Gastroesophageal sphincter (tissue), 4 donors: ENCODE measurements around the gene DYRK1A. TPM values are rescaled to one million over a fixed set of nuclear protein-coding genes. Genes with fewer than 3 reads are reported as not detected.

ENCODE experiments used
- ATAC-seq: fragments of 150-250 bp; one replicate; pipeline ENCODE4 v1.9.1; 2016; ENCODE audit warnings: mild to moderate bottlenecking, moderate library complexity
- H3K27ac ChIP-seq, 4 donors: fragments of 200-600 bp; sonication (generic) in 3 of 4; 1 replicate in 3 of 4; 2 replicates in 1 of 4; pipeline ENCODE4 v1.5.1; 2016 to 2019
- H3K27me3 ChIP-seq: fragments of 200-600 bp; sonication (generic); one replicate; pipeline ENCODE4 v1.5.1; 2019
- H3K36me3 ChIP-seq, 2 donors: fragments of 200-600 bp; sonication (generic); one replicate each; pipeline ENCODE4 v1.5.1; 2019; ENCODE audit warnings: control low read depth in 1 of 2
- H3K4me1 ChIP-seq, 3 donors: fragments of 200-600 bp; sonication (generic); 1 replicate in 2 of 3; 2 replicates in 1 of 3; pipeline ENCODE4 v1.5.1; 2016 to 2019; ENCODE audit warnings: control low read depth in 2 of 3
- H3K4me3 ChIP-seq, 2 donors: fragments of 200-600 bp; sonication (generic); one replicate each; pipeline ENCODE4 v1.5.1; 2019; ENCODE audit warnings: mild to moderate bottlenecking in 1 of 2, moderate library complexity in 1 of 2
- H3K9me3 ChIP-seq, 3 donors: fragments of 200-600 bp; sonication (generic); one replicate each; pipeline ENCODE4 v1.5.1; 2017 to 2019; ENCODE audit warnings: control low read depth in 2 of 3
- EP300 ChIP-seq: sonication (generic); formaldehyde crosslinking; IDR thresholded peaks from one replicate; pipeline ENCODE4 v1.6.1; 2017; ENCODE audit warnings: antibody characterized with exemption, mild to moderate bottlenecking
- POLR2A ChIP-seq, 2 donors: fragments of 450-650 bp; IDR thresholded peaks; one replicate each; pipeline ENCODE4 v1.6.1; 2017; ENCODE audit warnings: antibody characterized with exemption in 2 of 2, mild to moderate bottlenecking in 2 of 2, moderate library complexity in 1 of 2
- POLR2AphosphoS5 ChIP-seq: sonication (generic); formaldehyde crosslinking; IDR thresholded peaks from one replicate; pipeline ENCODE4 v1.6.1; 2017; ENCODE audit warnings: antibody characterized with exemption
- WGBS, 2 donors: methylation state at CpG; one replicate each; pipeline ENCODE4 v1.1.5; 2018; ENCODE audit warnings: low coverage in 1 of 2; 5-methylcytosine and 5-hydroxymethylcytosine counted together
- total RNA-seq, 4 donors: library from RNA; depleted of rRNA; stranded (reverse); fragments of >200 nt; gene quantifications; one replicate each; pipeline ENCODE4 v1.1.0, GENCODE V29; 2016
- TF ChIP-seq, protein P1 (sequence below), 4 experiments: fragments of 200-600 bp in 2 of 4; fragments of 450-650 bp in 2 of 4; sonication (generic) in 1 of 4; IDR thresholded peaks; one replicate each; pipeline ENCODE4 v1.5.1; 2017 to 2019; ENCODE audit warnings: antibody characterized with exemption in 4 of 4, mild to moderate bottlenecking in 2 of 4, moderate library complexity in 2 of 4

DYRK1A gene
- total RNA-seq, 4 donors from 2014 or later = 85.1 to 102 (median 94.0) TPM

- H3K36me3 ChIP-seq = peaks cover 0 to 56% of the 10 kb centered on the region in 2 donors
- ATAC-seq = no peak
- no peaks in the 10 kb centered on the region for H3K27me3 ChIP-seq
- H3K27ac ChIP-seq = no peak overlapping the region
- H3K9me3 ChIP-seq = peaks cover 0 to 12% (median 0%) of the 10 kb centered on the region in 3 donors
- H3K4me3 ChIP-seq = no peak overlapping the region
- no peak for TF ChIP-seq POLR2A (IDR thresholded peaks at IDR 0.05)
- no peak for TF ChIP-seq EP300
- WGBS, 2 donors = 97 to 100% methylated on average over 2 to 3 of the region's 3 CpGs
- H3K4me1 ChIP-seq = no peaks in the 10 kb centered on the region
Observed at GRCh38 chr21:37502947-37503346, 136.4 kb downstream of the DYRK1A start.

DNA sequence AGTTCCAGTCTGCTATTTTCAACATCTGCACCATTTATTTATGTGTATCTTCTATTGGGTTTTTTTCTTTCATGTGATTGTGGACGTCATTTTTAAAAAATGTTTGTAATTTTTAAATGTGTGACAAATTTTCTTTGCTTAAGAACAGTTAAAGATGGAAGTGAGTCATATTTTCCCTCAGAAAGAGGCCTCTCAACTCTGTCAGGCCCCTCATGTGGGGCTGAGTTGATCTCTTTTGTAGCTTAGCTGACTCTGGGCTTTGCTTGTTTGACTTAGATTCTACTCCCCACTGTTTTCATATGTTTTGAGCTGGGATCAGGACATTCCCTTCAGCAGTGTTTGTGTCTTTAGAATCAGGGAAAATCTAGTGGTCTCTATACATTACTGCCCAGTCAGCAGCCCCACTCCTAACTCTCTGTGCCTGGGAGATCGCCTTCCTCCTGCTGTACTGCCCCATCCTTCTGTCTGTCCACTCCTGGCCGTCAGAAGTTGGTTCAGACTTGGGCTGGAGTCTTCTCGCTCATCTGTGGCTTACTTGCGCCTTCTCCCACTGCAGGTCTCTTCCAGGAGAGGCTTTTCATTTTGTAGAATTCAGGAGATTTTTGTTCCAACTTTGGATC, 137.4 kb downstream of the DYRK1A start:
- H3K9me3 ChIP-seq = peaks cover 0 to 12% (median 0%) of the 10 kb centered on the region in 3 donors
- WGBS, 2 donors = 79 to 84% methylated on average over 2 to 5 of the region's 5 CpGs
- H3K27me3 ChIP-seq = no peaks in the 10 kb centered on the region
- ATAC-seq = no peak
- H3K4me3 ChIP-seq = no peak overlapping the region
- H3K27ac ChIP-seq = no peak overlapping the region
- TF ChIP-seq POLR2AphosphoS5 (no peak), POLR2A (IDR thresholded peaks at IDR 0.05) (no peak), EP300 (no peak)
- TF ChIP-seq, protein P1, sequence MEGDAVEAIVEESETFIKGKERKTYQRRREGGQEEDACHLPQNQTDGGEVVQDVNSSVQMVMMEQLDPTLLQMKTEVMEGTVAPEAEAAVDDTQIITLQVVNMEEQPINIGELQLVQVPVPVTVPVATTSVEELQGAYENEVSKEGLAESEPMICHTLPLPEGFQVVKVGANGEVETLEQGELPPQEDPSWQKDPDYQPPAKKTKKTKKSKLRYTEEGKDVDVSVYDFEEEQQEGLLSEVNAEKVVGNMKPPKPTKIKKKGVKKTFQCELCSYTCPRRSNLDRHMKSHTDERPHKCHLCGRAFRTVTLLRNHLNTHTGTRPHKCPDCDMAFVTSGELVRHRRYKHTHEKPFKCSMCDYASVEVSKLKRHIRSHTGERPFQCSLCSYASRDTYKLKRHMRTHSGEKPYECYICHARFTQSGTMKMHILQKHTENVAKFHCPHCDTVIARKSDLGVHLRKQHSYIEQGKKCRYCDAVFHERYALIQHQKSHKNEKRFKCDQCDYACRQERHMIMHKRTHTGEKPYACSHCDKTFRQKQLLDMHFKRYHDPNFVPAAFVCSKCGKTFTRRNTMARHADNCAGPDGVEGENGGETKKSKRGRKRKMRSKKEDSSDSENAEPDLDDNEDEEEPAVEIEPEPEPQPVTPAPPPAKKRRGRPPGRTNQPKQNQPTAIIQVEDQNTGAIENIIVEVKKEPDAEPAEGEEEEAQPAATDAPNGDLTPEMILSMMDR (IDR thresholded peaks at IDR 0.05) = no peak
- peaks cover 0 to 66% of the 10 kb centered on the region in 2 donors for H3K36me3 ChIP-seq
- no peaks in the 10 kb centered on the region for H3K4me1 ChIP-seq

DNA sequence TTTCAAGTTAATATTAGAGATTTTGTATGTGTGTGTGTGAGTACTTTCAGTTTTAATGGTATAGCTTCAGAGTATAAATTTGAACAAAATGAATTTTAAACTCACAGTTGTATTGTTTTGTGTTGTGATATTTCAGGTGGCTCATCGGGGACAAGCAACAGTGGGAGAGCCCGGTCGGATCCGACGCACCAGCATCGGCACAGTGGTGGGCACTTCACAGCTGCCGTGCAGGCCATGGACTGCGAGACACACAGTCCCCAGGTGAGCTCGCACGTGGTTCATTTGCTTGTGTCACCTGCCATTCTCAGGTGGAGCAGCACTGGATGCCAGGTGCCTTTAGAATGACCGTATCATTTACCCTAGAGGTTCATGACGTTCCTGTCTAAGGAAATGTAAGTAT, 139.4 kb downstream of the DYRK1A start:
- no peak overlapping the region for H3K27ac ChIP-seq
- peaks cover 3 to 80% of the 10 kb centered on the region in 2 donors for H3K36me3 ChIP-seq
- H3K4me3 ChIP-seq = no peak overlapping the region
- 82 to 97% methylated on average over 3 to 9 of the region's 12 CpGs for WGBS, 2 donors
- ATAC-seq = no peak
- TF ChIP-seq POLR2AphosphoS5 = no peak
- no peaks in the 10 kb centered on the region for H3K27me3 ChIP-seq
- no peaks in the 10 kb centered on the region for H3K4me1 ChIP-seq
- peaks cover 0 to 12% (median 0%) of the 10 kb centered on the region in 3 donors for H3K9me3 ChIP-seq

GRCh38 chr21:37507716-37508115, 141.1 kb downstream of the DYRK1A start:
- 91% methylated on average over 1 to 3 of the region's 3 CpGs for WGBS, 2 donors
- H3K27ac ChIP-seq = no peak overlapping the region
- H3K9me3 ChIP-seq = peaks cover 0 to 9% (median 0%) of the 10 kb centered on the region in 3 donors
- H3K4me3 ChIP-seq = no peak overlapping the region
- no peak for ATAC-seq
- TF ChIP-seq POLR2AphosphoS5 (no peak), POLR2A (IDR thresholded peaks at IDR 0.05) (no peak), EP300 (no peak)
- TF ChIP-seq, protein P1 (IDR thresholded peaks at IDR 0.05) = no peak
- H3K36me3 ChIP-seq = peaks cover 11 to 98% of the 10 kb centered on the region in 2 donors
- no peaks in the 10 kb centered on the region for H3K4me1 ChIP-seq
- no peaks in the 10 kb centered on the region for H3K27me3 ChIP-seq

DNA sequence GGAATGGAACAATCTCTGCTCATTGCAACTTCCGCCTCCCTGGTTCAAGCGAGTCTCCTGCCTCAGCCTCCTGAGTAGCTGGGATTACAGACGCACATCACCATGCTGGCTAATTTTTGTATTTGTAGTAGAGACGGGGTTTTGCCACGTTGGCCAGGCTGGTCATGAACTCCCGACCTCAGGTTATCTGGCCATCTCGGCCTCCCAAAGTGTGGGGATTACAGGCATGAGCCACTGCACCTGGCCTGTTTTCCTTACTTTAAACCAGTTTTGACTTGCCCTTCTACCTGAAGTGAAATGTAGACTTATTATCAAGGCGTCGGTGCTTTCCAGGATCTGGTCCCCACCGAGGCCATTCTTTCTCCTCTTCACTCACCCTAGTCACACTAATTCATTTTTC, 141.8 kb downstream of the DYRK1A start:
- WGBS, 2 donors = 87 to 96% methylated on average over 5 to 10 of the region's 10 CpGs
- no peak for ATAC-seq
- Histone ChIP-seq H3K27ac (no peak overlapping the region), H3K9me3 (peaks cover 0 to 2% (median 0%) of the 10 kb centered on the region in 3 donors), H3K27me3 (no peaks in the 10 kb centered on the region), H3K36me3 (peaks cover 11 to 99% of the 10 kb centered on the region in 2 donors), H3K4me1 (no peaks in the 10 kb centered on the region), H3K4me3 (no peak overlapping the region)
- TF ChIP-seq EP300 = no peak
- TF ChIP-seq POLR2AphosphoS5 = no peak
- no peak for TF ChIP-seq POLR2A (IDR thresholded peaks at IDR 0.05)
- TF ChIP-seq, protein P1 (IDR thresholded peaks at IDR 0.05) = no peak

DNA sequence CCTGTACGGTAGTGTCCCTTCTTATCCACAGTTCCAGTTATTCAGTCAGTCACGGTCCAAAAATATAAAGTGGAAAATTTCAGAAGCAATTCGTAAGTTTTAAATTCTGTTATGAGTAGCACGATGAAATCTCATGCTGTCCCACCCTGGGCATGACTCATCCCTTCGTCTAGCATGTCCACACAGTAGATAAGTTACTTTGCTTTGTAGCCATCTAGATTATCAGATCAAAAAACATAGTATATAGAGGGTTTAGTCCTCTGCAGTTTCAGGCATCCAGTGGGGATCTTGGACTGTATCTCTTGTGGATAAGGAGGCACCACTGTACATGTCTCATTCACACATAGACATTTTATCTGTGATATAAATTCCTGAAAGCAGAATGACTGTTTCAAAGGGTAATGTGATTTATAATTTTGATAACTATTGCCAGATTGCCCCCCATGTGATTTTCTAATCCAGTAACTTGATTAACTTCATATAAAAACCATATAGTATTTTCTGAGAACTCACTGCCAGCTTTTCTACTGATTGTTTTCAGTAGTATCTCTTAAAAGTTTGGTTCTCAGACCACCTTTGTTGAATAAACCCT, 143.3 kb downstream of the DYRK1A start:
- TF ChIP-seq EP300 (no peak), POLR2AphosphoS5 (no peak), POLR2A (IDR thresholded peaks at IDR 0.05) (no peak)
- TF ChIP-seq, protein P1 (IDR thresholded peaks at IDR 0.05) = no peak
- Histone ChIP-seq H3K4me3 (no peak overlapping the region), H3K27ac (no peak overlapping the region), H3K36me3 (peaks cover 11 to 94% of the 10 kb centered on the region in 2 donors), H3K27me3 (no peaks in the 10 kb centered on the region), H3K9me3 (no peaks in the 10 kb centered on the region), H3K4me1 (no peaks in the 10 kb centered on the region)
- ATAC-seq = no peak
- WGBS, 2 donors = 53 to 84% methylated on average over 4 to 5 of the region's 5 CpGs
